ENCODE measurements around the gene TMEM258. TPM values are rescaled to one million over a fixed set of nuclear protein-coding genes. Genes with fewer than 3 reads are reported as not detected.

TMEM258 gene
- polyA plus RNA-seq, 1 of the 3 experiments (the other 2 are of a cell fraction) = 454 TPM

GRCh38 chr11:61816736-61817455 lies 24.5 kb upstream of the TMEM258 start, which contains the start of gene FADS1:
TSS of gene FADS1 (minus strand) at chr11:61817003. CDS start at chr11:61816929, 74 bp downstream.
- Histone ChIP-seq H3K9me3 (no peaks in the 10 kb centered on the region), H3K4me1 (ENCODE audit: control insufficient read depth in 1 of 2, insufficient read depth in 2 of 2, low read depth in 1 of 2, low read length in 1 of 2) (peaks cover 17 to 19% of the 10 kb centered on the region in 2 experiments; a peak in 3 of 4 replicates), H3K36me3 (replicated peaks in 1 of 2; ENCODE audit: control insufficient read depth in 1 of 2, insufficient read depth in 2 of 2, low read length in 1 of 2) (peaks cover 0 to 12% of the 10 kb centered on the region in 2 experiments), H3K79me2 (ENCODE audit: insufficient read depth) (peaks cover 16% of the 10 kb centered on the region; the same call in 1 of the 2 replicates), H3K4me3 (ENCODE audit: low read depth in 2 of 2, low read length in 1 of 2) (peak within 1 kb of the TSS; percentile 83 to 87), H2AFZ (ENCODE audit: low read depth) (peak within 1 kb of the TSS; percentile 91), H3K27me3 (ENCODE audit: insufficient read depth) (no peaks in the 10 kb centered on the region), H3K9ac (peak within 1 kb of the TSS; percentile 81), H3K27ac (ENCODE audit: low read depth in 2 of 2, low read length in 1 of 2) (peak within 1 kb of the TSS; percentile 88 to 98), H3K9me2 (no peaks in the 10 kb centered on the region), H4K20me1 (ENCODE audit: insufficient read depth) (no peaks in the 10 kb centered on the region), H3F3A (replicated peaks; ENCODE audit: insufficient read depth) (peaks cover 30% of the 10 kb centered on the region), H3K4me2 (peak within 1 kb of the TSS; percentile 98)
- 7% methylated on average over 7 of the region's 73 CpGs for WGBS (ENCODE audit: low lambda C conversion rate)
- ChIA-PET POLR2A (interaction anchor here (0.8 to 4.9 kb wide), 8 partner anchors 11 to 388 kb away, joined by 3 to 84 read pairs (median 6); partner anchors contain the start of genes CPSF7, FADS2, FEN1 and TMEM258), CTCF (interaction anchor here (0.6 to 10.5 kb wide), 9 partner anchors 9 to 291 kb away, joined by 3 to 149 read pairs (median 5); partner anchors contain the start of genes FADS2, FEN1 and TMEM258)
- DNase-seq = peak; percentile 95
- TF ChIP-seq EZH2phosphoT487 (IDR thresholded peaks at IDR 0.05; ENCODE audit: borderline replicate concordance, low read depth) (no peak), FOXJ3 (CRISPR knock-in tag; IDR thresholded peaks at IDR 0.05) (no peak), RXRA (IDR thresholded peaks at IDR 0.05; ENCODE audit: borderline replicate concordance, low read depth) (no peak), TAF1 (IDR thresholded peaks at IDR 0.05; ENCODE audit: borderline replicate concordance, low read depth, low read length) (peak; percentile 71), NFIC (IDR thresholded peaks at IDR 0.05; ENCODE audit: borderline replicate concordance) (peak; percentile 37; the same call in 1 of the 2 replicates), GABPA (IDR thresholded peaks at IDR 0.05; ENCODE audit: low read depth) (no peak), NRF1 (IDR thresholded peaks at IDR 0.05; ENCODE audit: low read depth, low read length) (no peak), ZBTB33 (IDR thresholded peaks at IDR 0.05; ENCODE audit: borderline replicate concordance, low read depth) (peak; percentile 91), MXI1 (IDR thresholded peaks at IDR 0.05; ENCODE audit: low read depth, low read length) (peak; percentile 79), USF1 (IDR thresholded peaks at IDR 0.05; ENCODE audit: borderline replicate concordance, low read depth) (no peak), MEF2A (IDR thresholded peaks at IDR 0.05; ENCODE audit: borderline replicate concordance, low read depth) (no peak), TCF12 (IDR thresholded peaks at IDR 0.05) (peak; percentile 38; the same call in 1 of the 2 replicates), TEAD4 (IDR thresholded peaks at IDR 0.05; ENCODE audit: borderline replicate concordance, insufficient read depth) (no peak), JUND (IDR thresholded peaks at IDR 0.05) (no peak), EP300 (IDR thresholded peaks at IDR 0.05; ENCODE audit: borderline replicate concordance in 1 of 2, low read depth in 1 of 2, low read length in 1 of 2) (no peak), FOXM1 (IDR thresholded peaks at IDR 0.05; ENCODE audit: low read depth) (no peak), CTCF (IDR thresholded peaks at IDR 0.05) (peak; percentile 63), SMC3 (IDR thresholded peaks at IDR 0.05; ENCODE audit: low read depth, low read length) (no peak; the same call in 1 of the 2 replicates), MAX (IDR thresholded peaks at IDR 0.05; ENCODE audit: low read depth) (peak; percentile 93), GATA2 (CRISPR knock-in tag; IDR thresholded peaks at IDR 0.05) (no peak), CHD2 (IDR thresholded peaks at IDR 0.05; ENCODE audit: low read length, partially characterized antibody) (peak; percentile 93), FOSL2 (IDR thresholded peaks at IDR 0.05; ENCODE audit: borderline replicate concordance, low read depth) (no peak), RCOR1 (IDR thresholded peaks at IDR 0.05; ENCODE audit: low read length) (no peak), YY1 (IDR thresholded peaks at IDR 0.05; ENCODE audit: low read depth) (0 out of 2 replicates have a peak, but pooled peaks have one; percentile 62), REST (IDR thresholded peaks at IDR 0.05; ENCODE audit: low read depth, low read length) (no peak)

All from SK-N-SH (cell line).